ENCODE measurements around the gene TRIM6. TPM values are rescaled to one million over a fixed set of nuclear protein-coding genes. Genes with fewer than 3 reads are reported as not detected.

The TRIM6 gene
- total RNA-seq, 1 experiment from 2014 or later: 0.75 TPM

DNA sequence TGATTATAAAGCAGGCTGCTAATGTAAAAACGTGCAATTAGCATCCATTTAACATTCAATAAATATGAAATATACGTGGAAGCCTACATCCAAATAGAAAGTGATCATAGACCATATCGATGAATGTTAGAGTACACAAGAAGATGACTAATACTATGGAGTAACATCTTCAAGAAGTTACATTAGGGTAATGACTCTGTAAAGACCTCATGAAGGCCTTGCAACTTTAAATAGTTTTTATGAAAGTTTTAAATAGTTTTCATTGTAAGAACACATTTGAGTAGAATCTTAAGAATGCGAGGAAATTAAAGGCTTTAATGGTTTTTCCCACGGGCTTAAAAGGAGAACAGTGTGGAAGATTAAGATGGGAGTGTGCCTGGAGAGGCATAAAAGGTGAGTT, 29.8 kb downstream of the TRIM6 start:
- intact Hi-C loops (cut with micrococcal nuclease): no loop called here
- CTCF ChIA-PET: interaction anchor here (1.2 kb wide), 1 partner anchor 26 kb away, joined by 5 read pairs; no protein-coding TSS in a partner anchor
- no peaks in the 10 kb centered on the region for H3K9me3 Mint-ChIP-seq (ENCODE audit: unreplicated experiment)
- H3K27ac Mint-ChIP-seq (ENCODE audit: low read depth, unreplicated experiment): peak overlapping the region; percentile 89
- peaks cover 5% of the 10 kb centered on the region for H3K36me3 Mint-ChIP-seq (ENCODE audit: insufficient read depth, unreplicated experiment)
- H3K4me1 Mint-ChIP-seq (ENCODE audit: insufficient read depth, unreplicated experiment): peaks cover 21% of the 10 kb centered on the region
- H3K4me3 Mint-ChIP-seq (ENCODE audit: unreplicated experiment): peak overlapping the region; percentile 81
- H3K27me3 Mint-ChIP-seq (ENCODE audit: insufficient read depth, unreplicated experiment): no peaks in the 10 kb centered on the region
- TF ChIP-seq, protein P1, sequence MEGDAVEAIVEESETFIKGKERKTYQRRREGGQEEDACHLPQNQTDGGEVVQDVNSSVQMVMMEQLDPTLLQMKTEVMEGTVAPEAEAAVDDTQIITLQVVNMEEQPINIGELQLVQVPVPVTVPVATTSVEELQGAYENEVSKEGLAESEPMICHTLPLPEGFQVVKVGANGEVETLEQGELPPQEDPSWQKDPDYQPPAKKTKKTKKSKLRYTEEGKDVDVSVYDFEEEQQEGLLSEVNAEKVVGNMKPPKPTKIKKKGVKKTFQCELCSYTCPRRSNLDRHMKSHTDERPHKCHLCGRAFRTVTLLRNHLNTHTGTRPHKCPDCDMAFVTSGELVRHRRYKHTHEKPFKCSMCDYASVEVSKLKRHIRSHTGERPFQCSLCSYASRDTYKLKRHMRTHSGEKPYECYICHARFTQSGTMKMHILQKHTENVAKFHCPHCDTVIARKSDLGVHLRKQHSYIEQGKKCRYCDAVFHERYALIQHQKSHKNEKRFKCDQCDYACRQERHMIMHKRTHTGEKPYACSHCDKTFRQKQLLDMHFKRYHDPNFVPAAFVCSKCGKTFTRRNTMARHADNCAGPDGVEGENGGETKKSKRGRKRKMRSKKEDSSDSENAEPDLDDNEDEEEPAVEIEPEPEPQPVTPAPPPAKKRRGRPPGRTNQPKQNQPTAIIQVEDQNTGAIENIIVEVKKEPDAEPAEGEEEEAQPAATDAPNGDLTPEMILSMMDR (IDR thresholded peaks at IDR 0.05; ENCODE audit: unreplicated experiment): no peak
- POLR2A ChIA-PET: no interaction called here
- BruUV-seq (replicated peaks): no TSS peak
- peak; percentile 17 for DNase-seq (ENCODE audit: unreplicated experiment)

DNA sequence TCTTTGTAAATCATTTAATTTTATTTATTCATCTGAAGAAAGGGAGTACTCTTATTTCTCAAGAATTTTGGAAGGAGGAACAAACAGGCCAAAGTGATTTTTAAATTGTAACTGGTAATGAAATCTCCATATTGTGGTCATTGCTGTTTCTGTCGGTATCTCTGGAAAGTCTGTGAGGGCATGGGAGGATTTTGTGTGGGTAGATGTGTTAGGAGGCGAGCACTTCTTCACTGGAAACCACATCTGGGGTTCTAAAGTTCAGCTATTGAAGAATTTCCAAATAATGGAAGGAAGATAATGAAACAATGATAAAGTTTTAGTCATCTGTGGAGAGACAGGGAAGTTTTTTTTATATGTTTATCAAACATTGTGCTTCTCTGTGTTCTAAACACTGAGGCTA, 35.0 kb downstream of the TRIM6 start:
- POLR2A ChIA-PET: no interaction called here
- Mint-ChIP-seq H3K9me3 (ENCODE audit: unreplicated experiment) (no peaks in the 10 kb centered on the region), H3K27me3 (ENCODE audit: insufficient read depth, unreplicated experiment) (no peaks in the 10 kb centered on the region), H3K36me3 (ENCODE audit: insufficient read depth, unreplicated experiment) (peaks cover 5% of the 10 kb centered on the region), H3K4me1 (ENCODE audit: insufficient read depth, unreplicated experiment) (peaks cover 1% of the 10 kb centered on the region), H3K27ac (ENCODE audit: low read depth, unreplicated experiment) (no peak overlapping the region), H3K4me3 (ENCODE audit: unreplicated experiment) (no peak overlapping the region)
- CTCF ChIA-PET: no interaction called here
- no TSS peak for BruUV-seq (replicated peaks)
- DNase-seq (ENCODE audit: unreplicated experiment): no peak
- TF ChIP-seq, protein P1 (IDR thresholded peaks at IDR 0.05; ENCODE audit: unreplicated experiment): no peak
- intact Hi-C loops (cut with micrococcal nuclease): no loop called here

DNA sequence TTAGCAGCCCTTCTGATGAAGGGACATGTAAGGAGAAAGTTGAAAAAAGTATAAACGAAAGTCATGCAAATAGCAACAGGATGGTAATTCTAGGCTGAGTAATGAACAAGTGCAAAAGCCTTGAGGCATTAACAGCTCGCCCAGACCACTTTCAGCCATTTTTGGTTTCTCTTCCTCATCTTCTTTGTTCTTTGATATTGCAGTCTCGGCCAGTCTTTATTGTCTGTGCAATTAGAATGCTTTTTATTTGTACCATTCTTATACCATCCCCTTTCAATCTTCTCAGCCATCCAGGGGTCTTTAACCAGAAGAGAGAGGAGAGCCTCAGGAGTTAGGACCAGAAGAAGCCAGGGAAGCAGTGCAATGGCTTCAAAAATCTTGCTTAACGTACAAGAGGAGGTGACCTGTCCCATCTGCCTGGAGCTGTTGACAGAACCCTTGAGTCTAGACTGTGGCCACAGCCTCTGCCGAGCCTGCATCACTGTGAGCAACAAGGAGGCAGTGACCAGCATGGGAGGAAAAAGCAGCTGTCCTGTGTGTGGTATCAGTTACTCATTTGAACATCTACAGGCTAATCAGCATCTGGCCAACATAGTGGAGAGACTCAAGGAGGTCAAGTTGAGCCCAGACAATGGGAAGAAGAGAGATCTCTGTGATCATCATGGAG, 35.7 kb downstream of the TRIM6 start:
- no TSS peak for BruUV-seq (replicated peaks)
- H3K27me3 Mint-ChIP-seq (ENCODE audit: insufficient read depth, unreplicated experiment): no peaks in the 10 kb centered on the region
- intact Hi-C loops (cut with micrococcal nuclease): no loop called here
- peaks cover 7% of the 10 kb centered on the region for H3K36me3 Mint-ChIP-seq (ENCODE audit: insufficient read depth, unreplicated experiment)
- POLR2A ChIA-PET: no interaction called here
- DNase-seq (ENCODE audit: unreplicated experiment): no peak
- H3K27ac Mint-ChIP-seq (ENCODE audit: low read depth, unreplicated experiment): no peak overlapping the region
- H3K9me3 Mint-ChIP-seq (ENCODE audit: unreplicated experiment): no peaks in the 10 kb centered on the region
- TF ChIP-seq, protein P1 (IDR thresholded peaks at IDR 0.05; ENCODE audit: unreplicated experiment): no peak
- H3K4me3 Mint-ChIP-seq (ENCODE audit: unreplicated experiment): no peak overlapping the region
- no peaks in the 10 kb centered on the region for H3K4me1 Mint-ChIP-seq (ENCODE audit: insufficient read depth, unreplicated experiment)
- CTCF ChIA-PET: no interaction called here

DNA sequence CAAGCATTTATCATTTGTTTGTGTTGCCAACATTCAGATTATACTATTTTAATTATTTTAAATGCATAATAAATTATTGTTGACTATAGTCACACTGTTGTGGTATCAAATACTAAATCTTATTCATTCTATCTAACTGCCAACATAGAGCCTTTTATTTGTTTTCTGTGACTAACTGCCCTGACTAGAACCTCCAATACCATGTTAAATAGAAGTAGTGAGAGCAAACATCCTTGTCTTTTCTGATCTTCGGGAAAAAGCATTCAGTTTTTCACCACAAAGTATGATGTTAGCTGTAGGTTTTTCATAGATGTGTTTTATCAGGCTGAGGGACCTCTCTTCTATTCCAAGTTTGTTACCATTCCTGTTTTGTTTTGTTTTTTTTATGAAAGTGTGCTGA, 43.5 kb downstream of the TRIM6 start:
- no peaks in the 10 kb centered on the region for H3K27me3 Mint-ChIP-seq (ENCODE audit: insufficient read depth, unreplicated experiment)
- no peak overlapping the region for H3K4me3 Mint-ChIP-seq (ENCODE audit: unreplicated experiment)
- no peak overlapping the region for H3K27ac Mint-ChIP-seq (ENCODE audit: low read depth, unreplicated experiment)
- H3K9me3 Mint-ChIP-seq (ENCODE audit: unreplicated experiment): no peaks in the 10 kb centered on the region
- CTCF ChIA-PET: no interaction called here
- no peak for DNase-seq (ENCODE audit: unreplicated experiment)
- TF ChIP-seq, protein P1 (IDR thresholded peaks at IDR 0.05; ENCODE audit: unreplicated experiment): no peak
- peaks cover 6% of the 10 kb centered on the region for H3K36me3 Mint-ChIP-seq (ENCODE audit: insufficient read depth, unreplicated experiment)
- POLR2A ChIA-PET: no interaction called here
- no peaks in the 10 kb centered on the region for H3K4me1 Mint-ChIP-seq (ENCODE audit: insufficient read depth, unreplicated experiment)
- BruUV-seq (replicated peaks): no TSS peak
- intact Hi-C loops (cut with micrococcal nuclease): loop anchor here (1.0 kb wide), 1 partner anchor 43 kb away; no protein-coding TSS in a partner anchor

Data from MCF 10A (cell line).